HG02623 (cell line): ENCODE data around the gene ARHGAP42.
A peak's percentile ranks its signal among the peaks of the same experiment; 100 is the strongest.

Experiments
- ATAC-seq: cut with Tn5 transposase; IDR thresholded peaks from one replicate; pipeline ENCODE4 v1.9.1; 2021; ENCODE audit warnings: moderate library complexity; ENCODE audit not compliant: unreplicated experiment

The ARHGAP42 gene

DNA sequence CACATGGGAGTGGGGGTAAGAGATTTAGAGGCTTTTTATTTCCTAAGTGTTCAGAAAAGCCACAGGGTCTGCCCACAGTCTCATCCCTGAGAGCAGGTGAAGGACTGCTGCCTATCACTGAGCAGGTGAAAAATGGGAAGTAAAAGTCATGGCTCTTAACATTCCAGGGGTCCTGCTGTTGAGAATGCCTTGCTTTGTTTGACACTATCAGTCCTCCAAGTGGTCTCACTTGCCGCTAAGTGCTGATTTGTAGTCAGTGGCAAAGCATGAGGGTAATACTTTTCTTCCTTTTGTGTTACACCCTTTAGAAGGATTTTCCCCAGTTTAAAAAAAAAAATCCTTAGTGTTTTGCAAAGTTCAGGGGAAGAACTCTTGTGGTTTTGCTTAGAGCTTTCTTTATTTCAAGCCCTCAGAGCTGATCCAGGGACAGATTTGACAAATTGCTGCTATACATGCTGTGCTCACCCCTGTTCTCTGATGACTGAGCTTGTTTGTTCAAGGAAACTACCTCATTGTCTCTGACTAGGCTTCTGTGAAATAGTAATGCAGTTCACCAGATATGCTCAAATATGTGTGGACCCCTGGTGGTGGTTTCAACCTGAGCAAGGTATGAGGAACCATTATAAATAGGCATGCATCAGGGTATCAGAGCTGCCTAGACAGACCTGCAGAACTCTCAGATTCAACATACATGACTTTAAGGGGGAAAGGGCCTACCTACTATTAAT is 141.0 kb downstream of the ARHGAP42 start:
- peak; percentile 79 for ATAC-seq

- ATAC-seq, result no peak
Observed at GRCh38 chr11:100830274-100830673, 143.2 kb downstream of the ARHGAP42 start.

GRCh38 chr11:100830978-100831732 is 144.1 kb downstream of the ARHGAP42 start:
- no peak for ATAC-seq

DNA sequence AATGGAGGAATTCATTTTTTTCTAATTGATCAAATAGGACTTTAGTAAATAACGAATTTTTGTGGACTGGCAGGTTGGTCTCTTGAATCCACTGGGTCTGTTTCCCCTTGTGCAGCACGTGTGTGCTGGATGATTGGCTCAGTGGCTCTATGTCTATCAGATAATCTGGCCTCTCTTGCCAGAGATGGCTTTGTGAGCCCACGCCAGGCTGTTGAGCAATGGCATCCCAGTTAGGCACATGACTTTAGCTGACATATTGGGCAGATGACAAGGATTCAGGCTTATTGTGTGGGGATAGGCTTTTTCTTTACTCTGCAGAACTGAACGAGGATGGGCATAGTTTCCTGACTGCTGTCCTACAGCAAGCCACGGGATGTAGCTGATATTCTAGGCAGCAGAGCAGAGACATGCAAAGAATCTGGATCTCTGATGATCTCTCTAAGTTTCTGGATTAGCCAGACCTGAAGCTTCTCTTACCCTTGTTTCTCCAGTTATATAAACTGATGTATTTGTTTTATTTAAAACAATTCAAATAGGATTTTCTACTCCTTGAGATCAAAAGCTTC is 144.9 kb downstream of the ARHGAP42 start:
- ATAC-seq, result no peak

- ATAC-seq, result no peak
Observed at GRCh38 chr11:100832829-100833228, 145.7 kb downstream of the ARHGAP42 start.

DNA sequence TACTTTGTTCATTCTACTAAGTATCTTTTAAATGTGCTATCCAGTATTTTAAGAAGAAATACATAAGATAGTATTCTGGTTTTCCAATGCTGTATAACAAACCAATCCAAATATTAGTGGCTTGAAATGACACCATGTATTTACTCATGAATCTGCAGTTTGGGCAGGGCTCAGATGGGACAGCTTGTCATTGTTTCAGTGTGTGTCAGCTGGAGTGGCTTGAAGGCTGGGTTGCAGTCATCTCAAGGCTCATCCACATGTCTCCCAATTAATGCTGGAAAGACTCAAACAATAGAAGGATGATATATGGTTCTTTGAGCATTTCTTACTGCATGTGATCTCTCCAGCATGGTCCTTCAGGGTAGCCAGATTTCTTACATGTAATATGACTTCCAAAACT is 146.2 kb downstream of the ARHGAP42 start:
- no peak for ATAC-seq

DNA sequence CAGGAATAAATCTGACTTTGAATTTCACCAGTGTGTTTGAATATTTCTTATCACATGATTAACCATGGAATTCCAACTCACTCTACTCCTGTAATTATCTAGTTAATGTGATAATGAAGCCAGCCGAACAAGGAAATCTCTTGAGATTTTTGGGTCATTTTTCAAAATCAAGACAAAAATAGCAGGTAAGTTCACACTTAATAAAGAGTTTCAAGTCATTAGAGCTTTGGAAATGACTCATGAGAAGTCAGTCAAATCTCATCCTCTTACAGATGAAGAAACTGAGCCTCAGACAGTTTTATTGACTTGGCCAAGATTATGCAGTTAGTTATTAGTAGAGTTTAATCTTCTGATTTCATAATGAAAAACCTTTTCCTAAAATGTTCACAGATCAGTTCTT is 148.8 kb downstream of the ARHGAP42 start:
- no peak for ATAC-seq

DNA sequence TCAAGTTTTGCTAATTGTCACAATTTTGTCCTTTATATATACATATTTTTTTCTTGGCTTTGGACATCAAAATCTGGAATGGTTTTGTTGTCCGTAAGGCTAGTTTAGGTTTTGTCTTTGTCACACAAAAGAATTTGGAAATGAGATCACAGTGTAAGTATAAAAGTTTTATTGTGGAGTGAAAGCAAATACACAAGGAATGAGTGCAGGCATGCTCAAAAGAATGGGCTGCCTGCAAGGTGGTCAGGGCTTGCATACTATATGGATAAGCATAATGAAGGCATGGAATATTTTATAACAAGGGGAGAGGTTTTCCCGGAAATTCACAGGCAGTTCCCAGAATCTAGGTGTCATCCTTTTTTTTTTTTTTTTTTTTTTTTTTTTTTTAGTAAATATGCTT is 150.2 kb downstream of the ARHGAP42 start:
- no peak for ATAC-seq

GRCh38 chr11:100841711-100842407 is 154.8 kb downstream of the ARHGAP42 start:
- no peak for ATAC-seq

- ATAC-seq, result no peak
Observed at GRCh38 chr11:100847696-100848216, 160.7 kb downstream of the ARHGAP42 start.

- ATAC-seq, result no peak
Observed at GRCh38 chr11:100849009-100849900, 162.2 kb downstream of the ARHGAP42 start.

- no peak for ATAC-seq
Observed at GRCh38 chr11:100849901-100850235, 162.8 kb downstream of the ARHGAP42 start.

DNA sequence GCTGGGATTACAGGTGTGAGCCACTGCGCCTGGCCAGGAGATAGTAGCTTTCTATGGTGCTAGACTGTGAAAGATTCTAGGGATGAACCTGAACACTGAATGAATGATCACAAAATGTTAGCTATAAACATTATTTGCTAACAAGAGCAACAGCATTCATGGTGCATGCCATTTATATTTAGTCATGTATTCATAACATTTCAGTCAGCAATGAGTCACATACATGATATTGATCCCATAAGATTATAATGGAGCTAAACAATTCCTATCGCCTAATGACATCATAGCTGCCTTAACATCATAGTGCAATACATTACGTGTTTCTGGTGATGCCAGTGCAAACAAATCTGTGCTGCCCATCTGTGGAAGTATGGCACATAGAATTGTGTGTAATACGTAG is 164.1 kb downstream of the ARHGAP42 start:
- no peak for ATAC-seq

DNA sequence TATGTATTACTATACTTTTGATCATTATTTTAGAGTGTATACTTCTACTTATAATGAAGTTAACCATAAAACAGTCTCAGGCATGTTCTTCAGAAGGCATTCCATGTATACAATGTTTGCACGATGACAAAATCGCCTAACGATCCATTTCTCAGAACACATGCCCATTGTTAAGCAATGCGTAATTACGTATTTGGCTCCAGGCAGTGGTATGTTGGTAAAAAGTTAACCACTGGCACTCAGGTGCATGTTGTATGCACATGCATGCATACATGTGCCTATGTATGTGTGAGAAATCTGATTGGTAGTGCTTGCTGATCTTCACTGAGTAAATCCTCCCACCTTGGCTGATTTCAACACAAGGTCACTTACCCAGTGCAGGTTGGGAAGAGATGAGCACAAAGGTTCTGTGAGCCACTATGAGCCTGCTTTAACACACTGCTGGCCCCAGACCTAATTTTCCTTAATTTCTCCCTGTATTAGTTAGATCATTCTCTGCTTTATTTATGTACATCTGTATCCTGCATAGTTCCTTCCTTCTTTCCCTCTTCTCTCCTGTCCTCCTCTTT is 164.6 kb downstream of the ARHGAP42 start:
- no peak for ATAC-seq

DNA sequence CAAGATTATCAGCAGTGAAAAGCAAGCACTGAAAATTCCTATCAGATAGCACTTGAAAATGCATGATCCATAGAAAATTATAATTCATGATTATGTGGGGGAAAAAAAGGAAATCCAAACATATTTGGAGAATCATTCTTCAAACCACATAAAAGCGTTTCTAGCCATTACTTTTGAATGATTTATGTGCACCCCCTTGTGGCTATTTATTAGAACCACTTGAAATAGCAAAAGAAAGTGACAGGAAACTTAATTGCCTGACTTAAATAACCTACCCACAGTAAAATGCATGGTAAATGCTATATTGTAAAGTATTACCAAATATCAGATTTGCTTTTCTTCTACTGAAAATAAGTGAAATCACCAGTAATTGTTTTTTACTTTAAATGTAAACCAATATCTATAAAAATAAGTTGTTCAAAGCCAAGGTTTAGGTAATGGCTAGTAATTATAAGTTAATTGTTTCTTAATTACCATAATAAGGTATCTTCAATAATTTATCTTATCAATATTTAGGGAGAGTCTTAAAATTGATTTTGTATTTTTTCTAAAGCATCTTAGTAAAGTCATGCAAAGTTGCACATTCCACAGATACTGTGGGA is 168.5 kb downstream of the ARHGAP42 start:
- ATAC-seq, result peak; percentile 52

GRCh38 chr11:100857236-100858005 is 170.3 kb downstream of the ARHGAP42 start:
- no peak for ATAC-seq

GRCh38 chr11:100860318-100861155 is 173.4 kb downstream of the ARHGAP42 start:
- no peak for ATAC-seq

GRCh38 chr11:100861212-100861611 is 174.1 kb downstream of the ARHGAP42 start:
- ATAC-seq, result no peak
